Kidney capillary endothelial cell (primary cell): ENCODE measurements around the gene CNKSR2.
"Not testable (repeated sequence)": the region's sequence is repeated elsewhere in the genome, so short reads cannot be mapped to it uniquely, and the experiment has no call there.

ENCODE experiments used
- DNase-seq: peaks from one replicate; pipeline ENCODE4 v3.0.0-alpha.2; 2018; ENCODE audit warnings: low spot score

Gene CNKSR2

DNA sequence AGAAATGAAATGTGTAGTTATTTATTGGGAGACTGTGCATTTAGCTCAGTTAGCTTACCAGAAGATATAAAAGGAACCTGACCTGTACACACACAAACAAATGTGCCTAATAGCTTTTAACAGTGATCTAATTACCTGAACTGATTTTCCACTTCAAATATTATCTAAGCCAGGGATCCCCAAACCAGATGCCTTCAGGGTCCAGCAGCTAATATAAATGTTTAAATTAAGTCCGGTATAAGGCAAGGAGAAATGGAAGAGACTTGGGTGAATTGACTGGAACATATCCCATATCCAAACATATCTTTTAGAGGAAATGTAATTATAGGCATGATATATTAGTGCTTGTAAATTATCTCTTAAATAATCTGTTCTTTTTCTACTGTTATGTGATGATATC is 66.7 kb downstream of the CNKSR2 start:
- DNase-seq = no peak

- no peak for DNase-seq
Observed at GRCh38 chrX:21457718-21458117, 83.5 kb downstream of the CNKSR2 start.

DNA sequence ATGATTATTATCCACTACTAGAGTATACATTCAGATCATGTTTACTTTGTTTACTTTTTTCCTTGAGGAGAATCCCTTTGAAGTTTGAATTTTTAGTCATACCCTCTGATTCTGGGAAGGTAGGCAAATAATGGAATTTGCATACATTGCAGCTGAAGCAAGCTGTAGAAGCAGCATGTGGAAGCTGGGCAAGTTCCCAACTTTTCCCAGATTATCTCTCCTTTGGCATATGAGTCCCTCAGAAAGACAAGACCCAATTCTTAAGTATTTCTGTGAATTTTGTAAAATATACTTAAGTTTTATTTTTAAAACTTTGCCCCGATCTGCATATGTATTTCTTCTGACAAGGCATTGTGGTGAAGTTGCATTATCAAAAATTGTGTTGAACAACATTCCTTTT is 94.9 kb downstream of the CNKSR2 start:
- no peak for DNase-seq

DNA sequence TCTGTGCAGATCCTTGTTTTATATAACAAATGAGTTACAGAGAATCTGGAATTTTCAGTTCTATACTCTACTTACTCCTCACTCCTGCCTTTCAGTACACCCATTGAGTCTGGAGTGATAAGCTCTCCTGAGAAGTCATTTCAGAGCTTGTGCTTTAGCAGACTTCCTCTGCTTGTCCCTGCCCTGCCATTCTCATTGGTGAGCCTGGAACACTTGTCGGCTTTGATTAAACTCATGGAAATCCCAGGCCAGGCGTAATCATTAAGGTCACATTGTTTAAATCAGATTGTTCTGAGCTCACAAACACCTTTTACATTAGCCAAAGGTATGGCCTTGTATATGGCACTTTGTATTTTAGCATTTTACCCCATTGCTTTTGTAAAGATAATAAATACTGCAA is 102.7 kb downstream of the CNKSR2 start:
- no peak for DNase-seq

DNA sequence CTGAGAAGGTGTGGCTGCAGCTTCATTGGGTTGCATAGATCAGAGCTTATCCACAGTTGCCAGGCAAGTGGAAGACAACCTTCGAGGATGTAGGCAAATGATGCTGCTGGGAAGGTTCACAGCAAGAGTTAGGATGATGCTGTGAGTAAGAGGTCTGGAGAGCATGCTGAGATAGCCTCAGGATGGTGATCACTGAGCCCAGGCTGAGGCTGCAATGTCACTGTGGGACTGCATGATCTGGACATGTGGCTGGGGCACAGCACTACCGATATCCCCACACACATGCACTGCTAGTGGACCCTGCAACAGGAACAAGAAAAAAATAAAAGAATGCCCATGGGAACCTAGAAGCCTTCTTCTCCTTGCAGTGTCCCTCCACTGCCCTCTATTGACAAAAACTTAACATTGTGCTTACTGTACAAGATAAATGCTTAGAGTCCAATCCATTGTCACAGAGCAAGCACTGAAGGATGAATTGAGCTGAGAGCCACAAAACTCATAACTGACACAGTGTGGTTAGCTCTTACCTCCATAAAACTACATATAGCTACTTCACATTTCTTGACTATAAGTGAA is 105.6 kb downstream of the CNKSR2 start:
- peak; percentile 32 for DNase-seq

DNA sequence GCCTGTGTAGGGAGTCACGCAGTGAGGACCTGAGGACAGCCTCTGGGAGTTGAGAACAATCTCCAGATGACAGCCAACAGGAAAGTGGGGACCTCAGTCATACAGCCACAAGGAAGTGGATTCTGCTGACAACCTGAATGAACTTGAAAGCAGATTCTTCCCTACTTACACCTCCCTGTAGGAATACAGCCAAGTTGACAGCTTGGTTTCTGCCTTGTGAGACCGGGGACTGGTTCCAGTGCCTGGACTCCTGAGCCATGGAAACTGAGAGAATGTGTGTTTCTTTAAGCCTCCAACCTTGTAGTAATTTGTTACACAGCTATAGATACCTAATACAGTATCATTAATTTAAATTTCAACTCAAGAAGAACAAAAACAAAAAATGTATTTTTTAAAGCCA is 107.5 kb downstream of the CNKSR2 start:
- DNase-seq = no peak

- not testable (repeated sequence) for DNase-seq
Observed at GRCh38 chrX:21484051-21484450, 109.8 kb downstream of the CNKSR2 start.

GRCh38 chrX:21487832-21488231 is 113.6 kb downstream of the CNKSR2 start:
- no peak for DNase-seq

GRCh38 chrX:21490341-21490740 is 116.1 kb downstream of the CNKSR2 start:
- no peak for DNase-seq

GRCh38 chrX:21493226-21493830 is 119.1 kb downstream of the CNKSR2 start:
- DNase-seq = no peak

- DNase-seq = no peak
Observed at GRCh38 chrX:21503593-21503992, 129.4 kb downstream of the CNKSR2 start.

DNA sequence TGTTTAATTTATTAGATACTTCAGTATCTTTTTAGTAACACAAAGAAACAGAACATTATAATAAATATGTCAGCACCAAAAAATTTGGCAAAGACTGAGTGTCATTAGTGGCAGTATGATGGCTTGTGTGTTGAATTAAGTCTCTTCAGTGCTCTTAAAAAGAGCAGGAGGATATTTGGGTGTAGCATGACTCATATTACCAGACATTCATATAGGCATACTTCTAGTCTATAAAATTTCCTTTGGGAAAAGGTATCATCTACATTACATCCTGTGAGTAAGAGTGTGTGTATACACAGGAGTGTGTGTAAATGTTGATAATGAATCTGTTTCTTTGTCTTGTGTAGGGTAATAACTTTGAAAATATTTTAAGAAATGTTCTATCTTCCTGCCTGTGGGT is 135.7 kb downstream of the CNKSR2 start:
- DNase-seq = peak; percentile 59

- DNase-seq = no peak
Observed at GRCh38 chrX:21524008-21524407, 149.8 kb downstream of the CNKSR2 start.

DNA sequence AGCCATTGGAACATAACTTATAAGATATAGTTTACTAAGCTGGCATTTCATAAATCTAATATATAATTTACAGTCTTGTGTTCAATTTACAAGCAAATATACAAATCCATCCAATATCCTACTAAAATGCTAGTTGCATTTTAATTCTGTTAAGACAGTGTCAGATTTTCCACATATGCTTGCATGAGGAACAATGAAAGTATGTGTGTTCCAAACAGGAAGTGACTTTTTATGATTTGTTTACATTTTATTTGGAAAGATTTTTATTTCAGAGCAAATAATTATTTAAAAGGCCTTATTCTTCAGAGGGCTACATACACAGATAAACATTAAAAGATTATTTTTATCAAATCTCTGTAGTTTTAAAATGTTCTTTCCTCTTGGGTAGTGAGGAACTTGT is 153.9 kb downstream of the CNKSR2 start:
- DNase-seq = no peak

GRCh38 chrX:21529771-21530170 is 155.6 kb downstream of the CNKSR2 start:
- no peak for DNase-seq

DNA sequence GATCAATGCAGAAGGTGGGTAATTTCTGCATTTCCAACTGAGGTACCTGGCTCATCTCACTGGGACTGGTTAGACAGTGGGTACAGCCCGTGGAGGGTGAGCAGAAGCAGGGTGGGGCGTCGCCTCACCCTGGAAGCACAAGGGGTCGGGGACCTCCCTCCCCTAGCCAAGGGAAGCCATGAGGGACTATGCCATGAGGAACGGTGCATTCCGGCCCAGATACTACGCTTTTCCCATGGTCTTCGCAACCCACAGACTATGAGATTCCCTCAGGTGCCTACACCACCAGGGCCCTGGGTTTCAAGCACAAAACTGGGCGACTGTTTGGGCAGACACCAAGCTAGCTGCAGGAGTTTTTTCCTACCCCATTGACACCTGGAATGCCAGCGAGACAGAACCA is 170.4 kb downstream of the CNKSR2 start:
- DNase-seq = not testable (repeated sequence)

DNA sequence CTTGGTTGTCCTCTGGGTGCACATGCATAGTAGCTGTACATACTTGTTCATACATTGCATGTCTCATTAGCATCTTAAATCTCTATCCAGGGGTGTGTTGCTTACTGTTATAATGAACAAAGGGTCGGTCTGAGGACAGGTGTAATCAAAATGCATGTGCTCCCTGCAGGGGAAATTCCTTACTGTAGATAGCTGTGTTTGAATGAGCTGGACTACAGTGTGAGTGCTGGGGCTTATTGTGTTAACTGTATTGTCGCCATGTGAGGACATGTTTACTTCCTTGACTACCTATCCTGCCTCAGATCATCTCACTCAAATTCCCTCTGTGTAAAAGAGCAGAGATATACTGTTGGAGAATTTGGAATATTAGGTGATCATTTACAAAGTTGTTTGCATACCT is 185.2 kb downstream of the CNKSR2 start:
- DNase-seq = no peak

GRCh38 chrX:21565025-21565424 is 190.8 kb downstream of the CNKSR2 start:
- no peak for DNase-seq

GRCh38 chrX:21574793-21575192 is 200.6 kb downstream of the CNKSR2 start:
- DNase-seq = no peak

DNA sequence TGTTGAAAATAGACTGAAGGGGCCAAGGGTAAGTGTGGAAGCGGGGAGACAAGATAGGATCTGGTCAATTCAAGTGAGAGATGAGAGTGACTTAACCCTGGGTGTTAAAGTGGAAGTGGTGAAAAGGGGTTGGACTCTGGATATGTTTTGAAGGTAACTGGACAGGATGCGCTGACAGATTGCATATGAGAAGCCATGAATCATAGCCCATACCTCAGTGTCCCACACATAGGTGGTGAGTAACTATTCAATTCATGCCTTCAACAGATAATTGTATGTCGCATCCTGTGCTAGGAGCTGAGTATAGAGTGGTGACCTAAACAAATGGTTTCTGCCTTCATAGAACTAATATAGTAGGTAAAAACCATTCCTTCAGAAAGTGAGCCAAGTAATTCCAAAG is 207.3 kb downstream of the CNKSR2 start:
- DNase-seq = no peak

DNA sequence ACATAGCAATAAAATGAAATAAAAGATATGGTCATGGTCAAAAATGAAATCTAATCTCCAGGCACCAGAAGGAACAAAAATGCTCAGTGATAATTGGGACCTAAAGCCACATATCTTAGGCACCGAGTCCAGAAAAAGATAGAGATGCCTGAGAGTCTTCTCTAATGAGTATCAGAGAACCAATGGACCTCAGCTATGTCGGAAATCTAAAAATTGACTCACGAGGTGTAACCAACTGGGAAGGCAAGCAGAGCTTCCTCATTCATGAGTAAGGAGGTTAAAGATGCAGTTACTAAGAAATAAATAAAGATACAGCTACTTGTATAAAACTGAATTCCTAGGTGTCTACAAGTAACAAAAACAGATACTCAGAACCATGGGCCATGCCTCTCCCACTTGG is 211.8 kb downstream of the CNKSR2 start:
- DNase-seq = no peak

GRCh38 chrX:21590012-21590776 is 216.0 kb downstream of the CNKSR2 start:
- DNase-seq = no peak

GRCh38 chrX:21606002-21606401 is 231.8 kb downstream of the CNKSR2 start:
- DNase-seq = no peak

DNA sequence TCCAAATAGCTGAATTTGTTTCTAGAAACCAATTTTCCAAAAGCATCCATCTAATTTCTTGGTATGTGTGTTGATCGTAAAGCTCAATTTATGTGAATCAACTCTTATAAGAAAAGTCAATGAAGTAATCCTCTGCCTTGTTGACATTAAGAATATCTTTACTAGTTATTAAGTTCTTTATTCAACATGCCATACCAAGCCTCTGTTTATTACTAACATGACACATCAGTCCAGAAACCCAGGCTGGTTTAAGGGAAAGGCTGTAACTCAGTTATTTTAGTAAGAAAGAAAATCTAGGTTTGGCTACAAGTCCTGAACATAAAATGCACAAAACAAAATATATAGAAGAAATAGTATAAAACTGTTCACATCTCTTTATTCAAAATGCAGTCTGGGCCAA is 235.9 kb downstream of the CNKSR2 start:
- DNase-seq = no peak
